ENCODE measurements around the gene FRMD4B.

DNA sequence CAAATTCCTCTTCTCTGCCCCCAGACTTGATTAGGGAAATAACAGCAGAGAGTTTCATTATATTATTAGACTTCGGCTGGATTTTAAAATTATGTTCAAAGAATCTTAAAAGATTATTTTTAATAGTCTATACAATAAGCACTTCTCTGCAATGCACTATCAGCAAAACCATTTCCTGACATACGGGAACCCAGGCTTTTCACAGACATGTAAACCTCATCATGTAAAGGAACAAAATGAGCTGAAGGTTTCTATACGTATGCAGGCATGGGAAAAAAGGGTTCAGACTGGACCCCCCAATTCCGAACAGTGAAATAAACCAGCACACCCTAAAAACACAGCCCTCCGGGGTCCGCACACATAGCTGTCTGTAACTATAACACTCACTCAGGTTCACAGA is 185.9 kb downstream of the FRMD4B start:
- no peak for TF ChIP-seq EZH2 (IDR thresholded peaks at IDR 0.05; ENCODE audit: low read length, missing control alignments)
- TF ChIP-seq, protein P1, sequence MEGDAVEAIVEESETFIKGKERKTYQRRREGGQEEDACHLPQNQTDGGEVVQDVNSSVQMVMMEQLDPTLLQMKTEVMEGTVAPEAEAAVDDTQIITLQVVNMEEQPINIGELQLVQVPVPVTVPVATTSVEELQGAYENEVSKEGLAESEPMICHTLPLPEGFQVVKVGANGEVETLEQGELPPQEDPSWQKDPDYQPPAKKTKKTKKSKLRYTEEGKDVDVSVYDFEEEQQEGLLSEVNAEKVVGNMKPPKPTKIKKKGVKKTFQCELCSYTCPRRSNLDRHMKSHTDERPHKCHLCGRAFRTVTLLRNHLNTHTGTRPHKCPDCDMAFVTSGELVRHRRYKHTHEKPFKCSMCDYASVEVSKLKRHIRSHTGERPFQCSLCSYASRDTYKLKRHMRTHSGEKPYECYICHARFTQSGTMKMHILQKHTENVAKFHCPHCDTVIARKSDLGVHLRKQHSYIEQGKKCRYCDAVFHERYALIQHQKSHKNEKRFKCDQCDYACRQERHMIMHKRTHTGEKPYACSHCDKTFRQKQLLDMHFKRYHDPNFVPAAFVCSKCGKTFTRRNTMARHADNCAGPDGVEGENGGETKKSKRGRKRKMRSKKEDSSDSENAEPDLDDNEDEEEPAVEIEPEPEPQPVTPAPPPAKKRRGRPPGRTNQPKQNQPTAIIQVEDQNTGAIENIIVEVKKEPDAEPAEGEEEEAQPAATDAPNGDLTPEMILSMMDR (conservative IDR thresholded peaks at IDR 0.05 in 1 of 2, IDR thresholded peaks at IDR 0.05 in 1 of 2; ENCODE audit: low read depth in 1 of 2, low read length in 2 of 2) = no peak
